HEK293 (cell line): Measurements from ENCODE around the gene C1orf122.

Experiments
- KLF17 ChIP-seq: fragments of 450-650 bp; formaldehyde crosslinking; IDR thresholded peaks from 2 replicates; pipeline ENCODE4 v1.5.1; 2016; ENCODE audit warnings: missing biosample characterization, missing genetic modification characterization
- PBX3 ChIP-seq: sonication (generic); formaldehyde crosslinking; IDR thresholded peaks from 2 replicates; pipeline ENCODE4 v1.8.1; 2022; ENCODE audit warnings: mild to moderate bottlenecking, moderate library complexity, missing genetic modification reagents
- PRDM2 ChIP-seq: fragments of 450-650 bp; formaldehyde crosslinking; IDR thresholded peaks from 2 replicates; pipeline ENCODE4 v1.5.1; 2016; ENCODE audit warnings: missing biosample characterization, missing genetic modification characterization, borderline replicate concordance
- PRDM6 ChIP-seq: fragments of 450-650 bp; formaldehyde crosslinking; IDR thresholded peaks from 2 replicates; pipeline ENCODE4 v1.5.1; 2017; ENCODE audit warnings: missing biosample characterization, missing genetic modification characterization
- SALL2 ChIP-seq: fragments of 450-650 bp; formaldehyde crosslinking; IDR thresholded peaks from 2 replicates; pipeline ENCODE4 v1.5.0; 2017; ENCODE audit warnings: missing biosample characterization, mild to moderate bottlenecking, missing genetic modification characterization, borderline replicate concordance
- ZEB2 ChIP-seq: fragments of 450-650 bp; formaldehyde crosslinking; IDR thresholded peaks from 2 replicates; pipeline ENCODE4 v1.5.1; 2016; ENCODE audit warnings: missing biosample characterization, missing genetic modification characterization
- ZNF114 ChIP-seq: fragments of 450-650 bp; formaldehyde crosslinking; IDR thresholded peaks from 2 replicates; pipeline ENCODE4 v1.5.0; 2017; ENCODE audit warnings: missing biosample characterization, missing genetic modification characterization
- ZNF133 ChIP-seq: fragments of 450-650 bp; formaldehyde crosslinking; IDR thresholded peaks from 2 replicates; pipeline ENCODE4 v1.5.1; 2016; ENCODE audit warnings: missing biosample characterization, missing genetic modification characterization
- ZNF140 ChIP-seq: fragments of 450-650 bp; formaldehyde crosslinking; IDR thresholded peaks from 2 replicates; pipeline ENCODE4 v1.5.1; 2016; ENCODE audit warnings: missing biosample characterization, missing genetic modification characterization
- ZNF202 ChIP-seq: fragments of 450-650 bp; formaldehyde crosslinking; IDR thresholded peaks from 2 replicates; pipeline ENCODE4 v1.5.1; 2016; ENCODE audit warnings: missing biosample characterization, missing genetic modification characterization, borderline replicate concordance
- ZNF23 ChIP-seq: fragments of 450-650 bp; formaldehyde crosslinking; IDR thresholded peaks from 2 replicates; pipeline ENCODE4 v1.5.1; 2016; ENCODE audit warnings: missing biosample characterization, missing genetic modification characterization, borderline replicate concordance
- ZNF335 ChIP-seq: fragments of 450-650 bp; formaldehyde crosslinking; conservative IDR thresholded peaks from 2 replicates; pipeline ENCODE4 v1.5.1; 2016; ENCODE audit warnings: missing biosample characterization, missing genetic modification characterization
- ZNF350 ChIP-seq: fragments of 450-650 bp; formaldehyde crosslinking; IDR thresholded peaks from 2 replicates; pipeline ENCODE4 v1.5.0; 2017; ENCODE audit warnings: missing biosample characterization, mild to moderate bottlenecking, missing genetic modification characterization
- ZNF433 ChIP-seq: fragments of 450-650 bp; formaldehyde crosslinking; IDR thresholded peaks from 2 replicates; pipeline ENCODE4 v1.5.1; 2016; ENCODE audit warnings: missing biosample characterization, missing genetic modification characterization, low read depth
- ZNF555 ChIP-seq: fragments of 450-650 bp; formaldehyde crosslinking; conservative IDR thresholded peaks from 2 replicates; pipeline ENCODE4 v1.5.1; 2017; ENCODE audit warnings: missing biosample characterization, mild to moderate bottlenecking, missing genetic modification characterization, inconsistent platforms
- ZNF596 ChIP-seq: fragments of 450-650 bp; IDR thresholded peaks from 2 replicates; pipeline ENCODE4 v1.5.0; 2018; ENCODE audit warnings: missing biosample characterization, mild to moderate bottlenecking, missing genetic modification characterization, moderate library complexity
- ZNF639 ChIP-seq: fragments of 450-650 bp; formaldehyde crosslinking; IDR thresholded peaks from 2 replicates; pipeline ENCODE4 v1.5.1; 2016; ENCODE audit warnings: missing biosample characterization, missing genetic modification characterization
- ZNF670 ChIP-seq: fragments of 450-650 bp; formaldehyde crosslinking; IDR thresholded peaks from 2 replicates; pipeline ENCODE4 v1.5.1; 2016; ENCODE audit warnings: missing biosample characterization, missing genetic modification characterization, low read depth
- ZNF747 ChIP-seq: fragments of 450-650 bp; formaldehyde crosslinking; IDR thresholded peaks from 2 replicates; pipeline ENCODE4 v1.5.1; 2016; ENCODE audit warnings: missing biosample characterization, missing genetic modification characterization
- ZNF76 ChIP-seq: fragments of 450-650 bp; formaldehyde crosslinking; IDR thresholded peaks from 2 replicates; pipeline ENCODE4; 2016; ENCODE audit warnings: low read depth, missing biosample characterization, missing genetic modification characterization, borderline replicate concordance
- TF ChIP-seq, protein P1 (sequence below): fragments of 450-650 bp; formaldehyde crosslinking; IDR thresholded peaks from 2 replicates; pipeline ENCODE4 v1.5.1; 2017; ENCODE audit warnings: missing biosample characterization, missing genetic modification characterization
- TF ChIP-seq, protein P2 (sequence below): fragments of 450-650 bp; formaldehyde crosslinking; IDR thresholded peaks from 2 replicates; pipeline ENCODE4 v1.5.1; 2016; ENCODE audit warnings: missing biosample characterization, missing genetic modification characterization
- TF ChIP-seq, protein P3 (sequence below): fragments of 450-650 bp; formaldehyde crosslinking; IDR thresholded peaks from 2 replicates; pipeline ENCODE4 v1.5.1; 2016; ENCODE audit warnings: missing biosample characterization, missing genetic modification characterization

Gene C1orf122

DNA sequence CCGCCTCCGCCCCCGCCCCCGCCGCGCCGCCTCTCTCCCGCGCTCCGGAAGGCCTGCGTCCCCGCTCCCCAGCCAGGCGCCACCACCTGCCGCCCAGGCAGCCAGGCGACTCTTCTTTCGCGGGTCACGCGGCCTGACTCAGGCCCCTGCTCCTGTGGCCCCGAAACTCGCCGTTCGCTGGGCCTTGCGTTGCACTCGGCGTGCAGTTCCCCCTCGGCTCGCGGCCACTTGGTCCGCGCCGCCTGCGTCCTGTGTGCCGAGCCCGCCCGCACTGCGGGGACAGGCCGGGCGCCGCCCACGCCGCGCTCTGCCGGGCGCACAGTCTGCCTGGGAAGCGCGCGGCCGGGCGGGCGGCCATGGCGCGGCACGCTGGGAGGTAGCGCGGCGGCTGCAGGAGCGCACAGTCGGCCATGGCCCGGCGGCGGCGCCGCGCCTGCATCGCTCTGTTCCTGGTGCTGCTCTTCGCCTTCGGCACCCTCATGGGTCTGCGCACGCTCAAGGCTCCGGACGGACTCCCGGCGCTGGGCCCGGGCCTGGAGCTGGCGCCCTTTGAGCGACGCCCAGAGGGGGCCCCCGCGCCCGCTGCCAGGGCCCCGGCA, 13.7 kb upstream of the C1orf122 start, which contains the start of gene MANEAL (continued):
- TF ChIP-seq ZNF140 (tag by site-specific recombination) (no peak), ZNF350 (tag by site-specific recombination) (no peak), ZNF639 (tag by site-specific recombination) (no peak), ZNF555 (tag by site-specific recombination) (no peak), ZNF433 (no peak), ZNF747 (tag by site-specific recombination) (no peak), ZNF23 (tag by site-specific recombination) (no peak), ZNF202 (tag by site-specific recombination) (no peak), PRDM2 (tag by site-specific recombination) (no peak), KLF17 (tag by site-specific recombination) (peak; percentile 72; the same call in 1 of the 2 replicates), PBX3 (CRISPR knock-in tag) (peak; percentile 70; the same call in 1 of the 2 replicates), ZNF596 (tag by site-specific recombination) (no peak), ZNF335 (tag by site-specific recombination) (no peak; the same call in 1 of the 2 replicates), ZNF76 (tag by site-specific recombination) (peak; percentile 71; the same call in 1 of the 2 replicates), ZEB2 (0 out of 2 replicates have a peak, but pooled peaks have one; percentile 18), ZNF670 (no peak), ZNF133 (no peak), ZNF114 (tag by site-specific recombination) (no peak), SALL2 (tag by site-specific recombination) (no peak), PRDM6 (tag by site-specific recombination) (no peak)
- TF ChIP-seq, protein P1, sequence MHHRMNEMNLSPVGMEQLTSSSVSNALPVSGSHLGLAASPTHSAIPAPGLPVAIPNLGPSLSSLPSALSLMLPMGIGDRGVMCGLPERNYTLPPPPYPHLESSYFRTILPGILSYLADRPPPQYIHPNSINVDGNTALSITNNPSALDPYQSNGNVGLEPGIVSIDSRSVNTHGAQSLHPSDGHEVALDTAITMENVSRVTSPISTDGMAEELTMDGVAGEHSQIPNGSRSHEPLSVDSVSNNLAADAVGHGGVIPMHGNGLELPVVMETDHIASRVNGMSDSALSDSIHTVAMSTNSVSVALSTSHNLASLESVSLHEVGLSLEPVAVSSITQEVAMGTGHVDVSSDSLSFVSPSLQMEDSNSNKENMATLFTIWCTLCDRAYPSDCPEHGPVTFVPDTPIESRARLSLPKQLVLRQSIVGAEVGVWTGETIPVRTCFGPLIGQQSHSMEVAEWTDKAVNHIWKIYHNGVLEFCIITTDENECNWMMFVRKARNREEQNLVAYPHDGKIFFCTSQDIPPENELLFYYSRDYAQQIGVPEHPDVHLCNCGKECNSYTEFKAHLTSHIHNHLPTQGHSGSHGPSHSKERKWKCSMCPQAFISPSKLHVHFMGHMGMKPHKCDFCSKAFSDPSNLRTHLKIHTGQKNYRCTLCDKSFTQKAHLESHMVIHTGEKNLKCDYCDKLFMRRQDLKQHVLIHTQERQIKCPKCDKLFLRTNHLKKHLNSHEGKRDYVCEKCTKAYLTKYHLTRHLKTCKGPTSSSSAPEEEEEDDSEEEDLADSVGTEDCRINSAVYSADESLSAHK (tag by site-specific recombination): no peak
- TF ChIP-seq, protein P2, sequence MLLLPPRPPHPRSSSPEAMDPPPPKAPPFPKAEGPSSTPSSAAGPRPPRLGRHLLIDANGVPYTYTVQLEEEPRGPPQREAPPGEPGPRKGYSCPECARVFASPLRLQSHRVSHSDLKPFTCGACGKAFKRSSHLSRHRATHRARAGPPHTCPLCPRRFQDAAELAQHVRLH (tag by site-specific recombination): peak; percentile 35; the same call in 1 of the 2 replicates
- TF ChIP-seq, protein P3, sequence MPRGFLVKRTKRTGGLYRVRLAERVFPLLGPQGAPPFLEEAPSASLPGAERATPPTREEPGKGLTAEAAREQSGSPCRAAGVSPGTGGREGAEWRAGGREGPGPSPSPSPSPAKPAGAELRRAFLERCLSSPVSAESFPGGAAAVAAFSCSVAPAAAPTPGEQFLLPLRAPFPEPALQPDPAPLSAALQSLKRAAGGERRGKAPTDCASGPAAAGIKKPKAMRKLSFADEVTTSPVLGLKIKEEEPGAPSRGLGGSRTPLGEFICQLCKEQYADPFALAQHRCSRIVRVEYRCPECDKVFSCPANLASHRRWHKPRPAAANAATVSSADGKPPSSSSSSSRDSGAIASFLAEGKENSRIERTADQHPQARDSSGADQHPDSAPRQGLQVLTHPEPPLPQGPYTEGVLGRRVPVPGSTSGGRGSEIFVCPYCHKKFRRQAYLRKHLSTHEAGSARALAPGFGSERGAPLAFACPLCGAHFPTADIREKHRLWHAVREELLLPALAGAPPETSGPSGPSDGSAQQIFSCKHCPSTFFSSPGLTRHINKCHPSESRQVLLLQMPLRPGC (tag by site-specific recombination): 0 out of 2 replicates have a peak, but pooled peaks have one; percentile 32
